SK-N-MC (cell line): ENCODE measurements around the gene COL4A4.
A peak's percentile ranks its signal among the peaks of the same experiment; 100 is the strongest.
"Not testable (repeated sequence)": the region's sequence is repeated elsewhere in the genome, so short reads cannot be mapped to it uniquely, and the experiment has no call there.

Source experiments
- DNase-seq: peaks from one replicate; pipeline ENCODE4 v3.0.0-alpha.2; 2011; ENCODE audit warnings: low read depth, low spot score
- H3K27ac ChIP-seq: fragments of 200-600 bp; sonication (generic); 2 replicates; pipeline ENCODE4 v1.5.1; 2016; ENCODE audit warnings: mixed run types
- H3K36me3 ChIP-seq: fragments of 200-600 bp; sonication (generic); 2 replicates; pipeline ENCODE4 v1.6.1; 2017; ENCODE audit warnings: antibody characterized with exemption, low read length, mixed read lengths; ENCODE audit not compliant: insufficient read depth
- H3K4me3 ChIP-seq: fragments of 200-600 bp; sonication (generic); 2 replicates; pipeline ENCODE4 v1.5.1; 2016
- H3K9ac ChIP-seq: fragments of 200-600 bp; sonication (generic); 2 replicates; pipeline ENCODE4 v1.8.0; 2017; ENCODE audit warnings: mixed run types, mixed read lengths; ENCODE audit not compliant: insufficient read length
- H3K9me3 ChIP-seq: fragments of 200-600 bp; sonication (generic); 2 replicates; pipeline ENCODE4 v1.6.1; 2017; ENCODE audit warnings: low read depth, mild to moderate bottlenecking, antibody characterized with exemption, low read length, moderate library complexity, mixed read lengths
- EZH2 ChIP-seq: fragments of 200-600 bp; sonication (generic); IDR thresholded peaks from one replicate; pipeline ENCODE4 v1.6.1; 2017; ENCODE audit warnings: antibody characterized with exemption
- FOXP2 ChIP-seq: optimal IDR thresholded peaks from 2 replicates; pipeline ENCODE3; 2011; ENCODE audit warnings: mild to moderate bottlenecking, moderate library complexity; ENCODE audit not compliant: insufficient read depth; ENCODE audit errors: extremely low read length, control extremely low read depth
- POLR2AphosphoS5 ChIP-seq: IDR thresholded peaks from 2 replicates; pipeline ENCODE4 v1.6.1; 2012; ENCODE audit warnings: mild to moderate bottlenecking, low read depth, low read length, borderline replicate concordance

Gene COL4A4

DNA sequence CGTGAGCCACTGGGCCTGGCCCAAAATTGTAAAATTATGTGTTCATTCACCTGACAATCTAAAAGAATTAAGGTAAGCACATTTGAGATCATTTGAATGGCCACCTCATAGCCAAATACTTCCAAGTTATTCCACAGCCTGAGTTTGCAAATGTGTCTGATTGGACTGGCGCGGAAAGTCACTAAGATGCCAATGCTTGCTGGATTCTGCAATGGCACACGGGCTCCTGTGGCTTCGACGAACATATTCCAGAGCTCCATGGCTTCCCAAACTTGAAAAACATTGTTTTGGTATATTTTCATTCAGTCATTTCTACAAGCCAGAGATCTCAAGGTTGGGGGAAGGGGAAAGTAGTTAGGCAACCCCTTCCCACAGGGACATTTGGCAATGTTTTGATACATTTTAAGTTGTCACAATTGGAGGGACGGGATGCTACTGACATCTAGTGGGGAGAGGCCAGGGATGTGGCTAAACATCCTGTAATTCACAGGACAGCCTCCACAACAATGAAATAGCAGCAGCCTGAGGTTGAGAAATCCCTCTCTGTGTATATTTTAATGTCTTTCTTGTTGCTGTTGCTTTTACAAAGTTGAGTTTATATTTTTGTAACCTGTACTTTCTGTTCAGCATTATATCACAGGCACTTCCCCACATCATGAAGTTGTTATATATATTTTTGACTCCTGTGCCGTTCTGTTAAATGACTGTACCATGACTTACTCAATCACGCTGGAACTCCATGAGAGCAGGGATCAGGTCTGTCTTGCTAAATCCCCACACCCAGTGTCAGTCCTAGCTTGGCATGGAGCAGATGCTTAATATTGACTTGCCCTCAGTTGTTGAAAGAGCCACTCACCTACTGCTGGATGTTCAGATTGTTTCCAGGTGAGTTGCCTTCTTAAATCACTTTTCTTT lies 56.9 kb downstream of the COL4A4 start:
- H3K9me3 ChIP-seq, result no peaks in the 10 kb centered on the region
- DNase-seq, result peak; percentile 66
- TF ChIP-seq FOXP2 (no peak), POLR2AphosphoS5 (no peak), EZH2 (no peak)
- no peak overlapping the region for H3K4me3 ChIP-seq
- H3K27ac ChIP-seq, result no peak overlapping the region
- H3K9ac ChIP-seq, result no peak overlapping the region
- no peaks in the 10 kb centered on the region for H3K36me3 ChIP-seq

DNA sequence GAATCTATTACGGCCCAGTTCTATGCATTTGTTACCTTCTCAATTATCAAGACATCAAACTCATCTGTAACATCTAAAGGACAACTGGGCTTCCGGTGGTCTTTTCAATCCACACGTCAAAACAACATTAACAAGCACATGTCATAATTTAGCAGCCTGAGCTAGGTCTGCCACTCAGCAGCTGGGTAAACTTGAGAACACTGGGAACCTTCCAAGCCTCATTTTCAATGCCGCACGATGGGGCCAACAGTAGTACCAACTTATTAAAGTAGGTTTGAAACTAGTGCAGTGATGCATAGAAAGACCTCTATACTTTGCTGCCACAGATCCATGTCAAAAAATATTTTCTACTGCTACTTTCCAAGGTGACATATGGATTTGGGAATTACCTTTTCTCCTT lies 60.4 kb downstream of the COL4A4 start:
- H3K36me3 ChIP-seq, result no peaks in the 10 kb centered on the region
- no peak overlapping the region for H3K9ac ChIP-seq
- H3K27ac ChIP-seq, result no peak overlapping the region
- TF ChIP-seq FOXP2 (no peak), POLR2AphosphoS5 (no peak), EZH2 (no peak)
- H3K4me3 ChIP-seq, result no peak overlapping the region
- no peaks in the 10 kb centered on the region for H3K9me3 ChIP-seq
- no peak for DNase-seq

DNA sequence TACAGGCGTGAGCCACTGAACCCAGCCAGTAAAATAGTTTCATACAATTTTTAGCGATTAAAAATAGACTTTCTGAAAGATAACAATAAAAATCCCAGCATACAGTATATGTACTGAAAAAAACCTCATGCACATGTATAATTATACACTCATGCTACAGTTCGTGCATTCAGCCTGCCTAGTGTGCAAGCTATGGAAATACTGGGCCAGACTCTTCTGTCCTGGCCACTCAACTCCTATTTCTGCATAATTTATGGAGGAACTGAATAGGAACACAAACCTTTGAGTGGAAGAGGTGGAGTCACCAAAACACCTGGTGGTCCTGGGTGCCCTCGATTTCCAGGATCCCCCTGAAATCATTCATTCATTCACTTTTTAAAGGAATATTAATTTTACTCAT lies 64.7 kb downstream of the COL4A4 start:
- Histone ChIP-seq H3K4me3 (no peak overlapping the region), H3K36me3 (no peaks in the 10 kb centered on the region), H3K27ac (no peak overlapping the region), H3K9me3 (no peaks in the 10 kb centered on the region), H3K9ac (no peak overlapping the region)
- DNase-seq, result no peak
- TF ChIP-seq EZH2 (no peak), POLR2AphosphoS5 (no peak), FOXP2 (no peak)

DNA sequence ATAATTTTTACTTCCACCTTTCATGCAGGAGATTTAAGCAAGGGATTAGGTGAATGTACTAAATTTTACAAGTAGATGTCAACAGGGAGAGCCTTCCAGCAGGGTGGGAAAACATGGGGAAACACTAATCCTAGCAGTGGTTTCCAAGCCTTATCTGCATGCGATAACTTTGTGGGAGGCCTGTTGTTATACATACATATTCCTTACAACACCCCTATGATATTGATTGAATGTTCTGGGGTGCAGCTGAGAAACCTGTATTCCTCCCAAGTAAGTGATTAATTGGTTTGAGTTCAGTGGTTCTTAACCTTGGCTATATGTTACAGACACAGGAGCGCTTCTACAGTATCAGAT lies 65.9 kb downstream of the COL4A4 start:
- DNase-seq, result no peak
- Histone ChIP-seq H3K9ac (no peak overlapping the region), H3K9me3 (no peaks in the 10 kb centered on the region), H3K27ac (no peak overlapping the region), H3K36me3 (no peaks in the 10 kb centered on the region), H3K4me3 (no peak overlapping the region)
- TF ChIP-seq FOXP2 (no peak), POLR2AphosphoS5 (no peak), EZH2 (no peak)

DNA sequence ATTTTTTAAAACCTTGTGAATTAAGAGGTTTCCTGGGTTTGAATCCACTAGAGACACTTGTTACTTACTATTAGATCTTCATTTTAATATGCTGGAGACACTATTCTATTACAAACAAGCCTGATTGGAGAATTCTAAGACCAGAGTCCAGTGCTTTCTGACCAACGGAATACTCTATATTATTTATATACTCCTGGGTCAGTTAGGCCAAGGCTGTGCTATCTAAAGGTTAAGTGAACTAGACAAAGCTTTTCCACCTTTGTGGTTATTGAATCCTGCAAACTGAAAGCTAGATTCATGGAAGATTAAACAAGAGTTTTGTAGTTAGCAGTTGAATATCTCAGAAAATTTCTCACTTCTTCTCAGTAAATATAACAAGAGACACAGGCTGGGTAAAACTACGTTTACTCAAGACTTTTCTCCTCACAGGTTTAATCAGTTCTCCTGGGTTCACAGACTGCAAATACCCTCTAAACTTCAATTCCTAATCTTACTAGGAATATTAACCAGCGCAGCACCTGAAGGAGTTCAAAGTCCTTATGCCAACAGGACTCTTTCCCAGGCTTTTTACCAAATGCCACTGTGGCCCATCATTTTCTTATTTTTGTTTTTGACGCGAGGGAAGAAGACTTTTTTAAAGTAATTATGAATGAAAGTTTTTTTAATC lies 66.4 kb downstream of the COL4A4 start:
- DNase-seq, result no peak
- TF ChIP-seq EZH2 (no peak), POLR2AphosphoS5 (no peak), FOXP2 (no peak)
- no peak overlapping the region for H3K4me3 ChIP-seq
- no peaks in the 10 kb centered on the region for H3K36me3 ChIP-seq
- no peak overlapping the region for H3K27ac ChIP-seq
- H3K9me3 ChIP-seq, result no peaks in the 10 kb centered on the region
- H3K9ac ChIP-seq, result no peak overlapping the region

DNA sequence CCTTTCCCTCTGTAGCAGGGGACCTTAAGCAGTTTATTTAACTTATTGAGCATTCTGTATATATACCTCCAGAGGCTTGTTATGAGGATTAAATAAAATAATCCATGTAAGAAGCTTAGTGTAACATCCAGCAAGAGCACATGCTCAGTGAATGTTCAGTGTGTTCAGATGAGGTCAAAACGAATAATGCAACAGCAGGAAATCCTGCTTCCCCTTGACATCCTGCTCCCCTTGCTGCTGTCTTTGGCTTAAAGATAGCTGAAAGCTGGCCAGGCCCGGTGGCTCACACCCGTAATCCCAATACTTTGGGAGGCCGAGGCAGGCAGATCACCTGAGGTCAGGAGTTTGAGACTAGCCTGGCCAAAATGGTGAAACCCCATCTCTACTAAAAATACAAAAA lies 68.7 kb downstream of the COL4A4 start:
- H3K36me3 ChIP-seq, result no peaks in the 10 kb centered on the region
- TF ChIP-seq POLR2AphosphoS5 (no peak), EZH2 (no peak), FOXP2 (no peak)
- H3K9ac ChIP-seq, result no peak overlapping the region
- H3K9me3 ChIP-seq, result no peaks in the 10 kb centered on the region
- H3K27ac ChIP-seq, result no peak overlapping the region
- DNase-seq, result no peak
- H3K4me3 ChIP-seq, result no peak overlapping the region

DNA sequence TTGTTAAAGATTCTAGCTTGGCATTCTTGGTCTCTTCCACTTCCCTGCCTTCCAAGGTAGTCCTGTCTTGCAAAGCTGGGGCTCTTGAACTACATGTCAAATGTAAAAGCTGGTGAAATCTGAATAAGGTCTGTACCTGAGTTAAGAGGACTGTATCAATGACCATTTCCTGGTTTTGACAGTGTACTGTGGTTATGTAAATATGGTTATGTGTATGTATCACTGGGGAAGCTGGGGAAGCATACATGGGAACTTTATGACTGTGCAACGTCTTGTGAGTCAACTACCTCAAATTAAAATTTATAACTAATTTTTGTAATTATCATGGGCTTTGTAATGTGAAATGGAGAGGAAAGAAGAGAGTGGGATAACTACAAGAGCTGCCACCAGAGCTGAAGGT lies 81.7 kb downstream of the COL4A4 start:
- Histone ChIP-seq H3K27ac (no peak overlapping the region), H3K9ac (no peak overlapping the region), H3K36me3 (no peaks in the 10 kb centered on the region), H3K9me3 (no peaks in the 10 kb centered on the region), H3K4me3 (no peak overlapping the region)
- no peak for TF ChIP-seq EZH2
- no peak for DNase-seq

DNA sequence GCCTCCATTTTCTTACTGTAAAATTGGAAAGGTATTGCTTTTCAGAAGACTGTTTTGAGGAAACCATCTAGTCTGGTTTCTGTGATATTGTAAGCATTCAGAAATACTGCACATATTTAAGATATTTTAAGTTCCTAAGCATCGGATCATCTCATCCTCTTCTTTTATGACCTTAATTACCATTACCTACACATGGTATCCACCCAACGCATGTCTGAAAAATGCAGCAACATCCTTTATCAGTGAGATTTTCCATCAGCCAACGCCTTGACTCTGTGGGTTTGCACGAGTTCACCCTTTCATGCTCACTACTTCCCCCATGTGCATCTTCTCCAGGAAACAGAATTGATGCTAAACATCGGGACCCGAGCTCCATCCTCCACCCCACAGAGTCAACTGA lies 84.3 kb downstream of the COL4A4 start:
- no peaks in the 10 kb centered on the region for H3K9me3 ChIP-seq
- no peak overlapping the region for H3K27ac ChIP-seq
- H3K36me3 ChIP-seq, result no peaks in the 10 kb centered on the region
- no peak overlapping the region for H3K9ac ChIP-seq
- no peak for DNase-seq
- no peak for TF ChIP-seq EZH2
- TF ChIP-seq POLR2AphosphoS5, result no peak
- no peak for TF ChIP-seq FOXP2
- no peak overlapping the region for H3K4me3 ChIP-seq

DNA sequence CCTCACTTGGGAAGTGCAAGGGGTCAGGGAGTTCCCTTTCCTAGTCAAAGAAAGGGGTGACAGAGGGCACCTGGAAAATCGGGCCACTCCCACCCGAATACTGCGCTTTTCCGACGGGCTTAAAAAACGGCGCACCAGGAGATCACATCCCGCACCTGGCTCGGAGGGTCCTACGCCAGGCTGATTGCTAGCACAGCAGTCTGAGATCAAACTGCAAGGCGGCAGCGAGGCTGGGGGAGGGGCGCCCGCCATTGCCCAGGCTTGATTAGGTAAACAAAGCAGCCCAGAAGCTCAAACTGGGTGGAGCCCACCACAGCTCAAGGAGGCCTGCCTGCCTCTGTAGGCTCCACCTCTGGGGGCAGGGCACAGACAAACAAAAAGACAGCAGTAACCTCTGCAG lies 98.9 kb downstream of the COL4A4 start:
- H3K36me3 ChIP-seq, H3K27ac ChIP-seq, H3K9me3 ChIP-seq, H3K9ac ChIP-seq, H3K4me3 ChIP-seq, DNase-seq: not testable (repeated sequence)
